Loucy (cell line): ENCODE measurements around the gene ADARB1.

Source experiments
- H2AFZ ChIP-seq: fragments of 200-600 bp; sonication (generic); 2 replicates; pipeline ENCODE4 v1.6.0; 2016; ENCODE audit warnings: antibody characterized with exemption, mild to moderate bottlenecking, low read length, moderate library complexity
- H3F3A ChIP-seq: fragments of 200-600 bp; 2 replicates; pipeline ENCODE4 v1.6.0; 2016; ENCODE audit warnings: antibody characterized with exemption, low read depth, mild to moderate bottlenecking
- H3K27me3 ChIP-seq: fragments of 200-600 bp; sonication (generic); 2 replicates; pipeline ENCODE4 v1.6.1; 2014; ENCODE audit warnings: low read length, mild to moderate bottlenecking; ENCODE audit not compliant: insufficient read depth, poor library complexity, severe bottlenecking
- H3K36me3 ChIP-seq: fragments of 200-600 bp; sonication (generic); 2 replicates; pipeline ENCODE4 v1.6.1; 2016; ENCODE audit warnings: low read length; ENCODE audit not compliant: insufficient read depth
- H3K4me1 ChIP-seq: fragments of 200-600 bp; sonication (generic); 2 replicates; pipeline ENCODE4 v1.5.1; 2014; ENCODE audit warnings: low read length, mild to moderate bottlenecking; ENCODE audit not compliant: insufficient read depth, poor library complexity, severe bottlenecking
- H3K4me2 ChIP-seq: fragments of 200-600 bp; sonication (generic); 2 replicates; pipeline ENCODE4 v1.6.0; 2014; ENCODE audit warnings: antibody characterized with exemption, low read length, low read depth, mild to moderate bottlenecking; ENCODE audit not compliant: poor library complexity, severe bottlenecking
- H3K4me3 ChIP-seq: fragments of 200-600 bp; sonication (generic); 2 replicates; pipeline ENCODE4 v1.5.1; 2014; ENCODE audit warnings: low read length, mild to moderate bottlenecking, mixed read lengths; ENCODE audit not compliant: poor library complexity, severe bottlenecking
- H3K79me2 ChIP-seq: fragments of 200-600 bp; sonication (generic); 2 replicates; pipeline ENCODE4 v1.6.1; 2014; ENCODE audit warnings: low read length; ENCODE audit not compliant: insufficient read depth
- H3K9ac ChIP-seq: fragments of 200-600 bp; sonication (generic); 2 replicates; pipeline ENCODE4 v1.6.0; 2014; ENCODE audit warnings: mild to moderate bottlenecking, low read depth, low read length, moderate library complexity; ENCODE audit not compliant: poor library complexity, severe bottlenecking
- H3K9me2 ChIP-seq: fragments of 200-600 bp; sonication (generic); replicated peaks from 2 replicates; pipeline ENCODE4 v1.6.1; 2016; ENCODE audit warnings: low read depth, low read length, mixed read lengths
- H3K9me3 ChIP-seq: fragments of 200-600 bp; sonication (generic); 2 replicates; pipeline ENCODE4 v1.6.1; 2014; ENCODE audit warnings: mild to moderate bottlenecking, antibody characterized with exemption, low read length, low read depth; ENCODE audit not compliant: insufficient read depth
- H4K20me1 ChIP-seq: fragments of 200-600 bp; sonication (generic); 2 replicates; pipeline ENCODE4 v1.6.0; 2014; ENCODE audit warnings: antibody characterized with exemption, low read length, mild to moderate bottlenecking; ENCODE audit not compliant: insufficient read depth, poor library complexity, severe bottlenecking
- EZH2phosphoT487 ChIP-seq: fragments of 200-600 bp; IDR thresholded peaks from 2 replicates; pipeline ENCODE4 v1.6.1; 2018; ENCODE audit warnings: antibody characterized with exemption, mild to moderate bottlenecking, moderate library complexity, borderline replicate concordance
- TF ChIP-seq, protein P1 (sequence below): fragments of 200-600 bp; sonication (generic); conservative IDR thresholded peaks from 2 replicates; pipeline ENCODE4 v1.5.1; 2014; ENCODE audit warnings: mild to moderate bottlenecking, antibody characterized with exemption, low read length

Gene ADARB1

DNA sequence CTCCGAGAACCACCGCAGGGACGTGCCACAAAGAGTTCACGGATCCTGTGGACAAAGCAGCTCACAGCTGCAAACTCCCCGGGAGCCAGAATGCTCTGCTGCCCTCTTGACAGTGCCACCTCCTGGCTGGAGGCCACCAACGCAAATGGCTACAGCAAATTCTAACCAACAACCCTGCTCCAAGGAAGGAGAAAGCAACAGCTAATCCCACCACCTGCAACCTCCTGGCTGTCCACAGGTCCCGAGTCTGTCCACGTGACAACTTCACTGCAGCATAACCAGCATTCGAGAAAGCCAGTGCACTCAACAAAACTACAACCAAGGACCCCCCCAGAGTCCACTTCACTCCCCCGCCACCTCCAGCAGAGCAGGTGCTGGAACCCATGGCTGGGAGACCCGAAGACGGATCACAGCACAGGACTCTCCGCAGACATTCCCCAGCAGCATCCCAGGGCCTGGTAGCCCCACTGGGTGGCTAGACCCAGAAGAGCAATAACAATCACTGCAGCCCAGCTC is 196.0 kb downstream of the ADARB1 start:
- Histone ChIP-seq H3F3A (no peaks in the 10 kb centered on the region), H3K4me1 (no peaks in the 10 kb centered on the region), H2AFZ (no peak overlapping the region), H3K9ac (no peak overlapping the region), H3K9me3 (no peaks in the 10 kb centered on the region), H3K27me3 (no peaks in the 10 kb centered on the region), H3K4me3 (no peak overlapping the region), H3K36me3 (peaks cover 35% of the 10 kb centered on the region; the same call in 1 of the 2 replicates), H3K9me2 (no peaks in the 10 kb centered on the region), H3K79me2 (no peaks in the 10 kb centered on the region), H4K20me1 (no peaks in the 10 kb centered on the region), H3K4me2 (no peak overlapping the region)
- TF ChIP-seq EZH2phosphoT487 = no peak
- TF ChIP-seq, protein P1, sequence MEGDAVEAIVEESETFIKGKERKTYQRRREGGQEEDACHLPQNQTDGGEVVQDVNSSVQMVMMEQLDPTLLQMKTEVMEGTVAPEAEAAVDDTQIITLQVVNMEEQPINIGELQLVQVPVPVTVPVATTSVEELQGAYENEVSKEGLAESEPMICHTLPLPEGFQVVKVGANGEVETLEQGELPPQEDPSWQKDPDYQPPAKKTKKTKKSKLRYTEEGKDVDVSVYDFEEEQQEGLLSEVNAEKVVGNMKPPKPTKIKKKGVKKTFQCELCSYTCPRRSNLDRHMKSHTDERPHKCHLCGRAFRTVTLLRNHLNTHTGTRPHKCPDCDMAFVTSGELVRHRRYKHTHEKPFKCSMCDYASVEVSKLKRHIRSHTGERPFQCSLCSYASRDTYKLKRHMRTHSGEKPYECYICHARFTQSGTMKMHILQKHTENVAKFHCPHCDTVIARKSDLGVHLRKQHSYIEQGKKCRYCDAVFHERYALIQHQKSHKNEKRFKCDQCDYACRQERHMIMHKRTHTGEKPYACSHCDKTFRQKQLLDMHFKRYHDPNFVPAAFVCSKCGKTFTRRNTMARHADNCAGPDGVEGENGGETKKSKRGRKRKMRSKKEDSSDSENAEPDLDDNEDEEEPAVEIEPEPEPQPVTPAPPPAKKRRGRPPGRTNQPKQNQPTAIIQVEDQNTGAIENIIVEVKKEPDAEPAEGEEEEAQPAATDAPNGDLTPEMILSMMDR = peak; percentile 50
